ENCODE measurements around the gene COL21A1.

The COL21A1 gene

DNA sequence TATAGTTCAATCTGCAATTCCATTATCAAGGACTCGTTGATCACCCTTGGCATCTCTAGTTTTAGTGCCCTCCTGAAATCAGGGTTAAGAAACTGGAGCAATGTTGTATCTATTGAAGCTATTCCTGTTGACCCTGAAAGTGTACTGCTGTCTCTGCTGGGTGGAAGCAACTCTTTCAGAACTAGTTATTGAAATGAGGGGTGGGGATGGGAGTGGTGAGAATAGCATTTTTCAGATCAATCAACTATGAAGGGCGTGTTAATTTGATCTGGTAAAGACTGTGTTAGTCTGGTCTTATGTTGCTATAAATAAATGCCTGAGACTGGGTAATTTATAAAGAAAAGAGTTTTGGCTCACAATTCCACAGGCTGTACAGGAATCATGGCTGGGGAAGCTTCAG lies 219.5 kb downstream of the COL21A1 start:
- TF ChIP-seq, protein P1, sequence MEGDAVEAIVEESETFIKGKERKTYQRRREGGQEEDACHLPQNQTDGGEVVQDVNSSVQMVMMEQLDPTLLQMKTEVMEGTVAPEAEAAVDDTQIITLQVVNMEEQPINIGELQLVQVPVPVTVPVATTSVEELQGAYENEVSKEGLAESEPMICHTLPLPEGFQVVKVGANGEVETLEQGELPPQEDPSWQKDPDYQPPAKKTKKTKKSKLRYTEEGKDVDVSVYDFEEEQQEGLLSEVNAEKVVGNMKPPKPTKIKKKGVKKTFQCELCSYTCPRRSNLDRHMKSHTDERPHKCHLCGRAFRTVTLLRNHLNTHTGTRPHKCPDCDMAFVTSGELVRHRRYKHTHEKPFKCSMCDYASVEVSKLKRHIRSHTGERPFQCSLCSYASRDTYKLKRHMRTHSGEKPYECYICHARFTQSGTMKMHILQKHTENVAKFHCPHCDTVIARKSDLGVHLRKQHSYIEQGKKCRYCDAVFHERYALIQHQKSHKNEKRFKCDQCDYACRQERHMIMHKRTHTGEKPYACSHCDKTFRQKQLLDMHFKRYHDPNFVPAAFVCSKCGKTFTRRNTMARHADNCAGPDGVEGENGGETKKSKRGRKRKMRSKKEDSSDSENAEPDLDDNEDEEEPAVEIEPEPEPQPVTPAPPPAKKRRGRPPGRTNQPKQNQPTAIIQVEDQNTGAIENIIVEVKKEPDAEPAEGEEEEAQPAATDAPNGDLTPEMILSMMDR (IDR thresholded peaks at IDR 0.05; ENCODE audit: control insufficient read depth, insufficient read depth, low read depth, low read length, missing control alignments): no peak

DNA sequence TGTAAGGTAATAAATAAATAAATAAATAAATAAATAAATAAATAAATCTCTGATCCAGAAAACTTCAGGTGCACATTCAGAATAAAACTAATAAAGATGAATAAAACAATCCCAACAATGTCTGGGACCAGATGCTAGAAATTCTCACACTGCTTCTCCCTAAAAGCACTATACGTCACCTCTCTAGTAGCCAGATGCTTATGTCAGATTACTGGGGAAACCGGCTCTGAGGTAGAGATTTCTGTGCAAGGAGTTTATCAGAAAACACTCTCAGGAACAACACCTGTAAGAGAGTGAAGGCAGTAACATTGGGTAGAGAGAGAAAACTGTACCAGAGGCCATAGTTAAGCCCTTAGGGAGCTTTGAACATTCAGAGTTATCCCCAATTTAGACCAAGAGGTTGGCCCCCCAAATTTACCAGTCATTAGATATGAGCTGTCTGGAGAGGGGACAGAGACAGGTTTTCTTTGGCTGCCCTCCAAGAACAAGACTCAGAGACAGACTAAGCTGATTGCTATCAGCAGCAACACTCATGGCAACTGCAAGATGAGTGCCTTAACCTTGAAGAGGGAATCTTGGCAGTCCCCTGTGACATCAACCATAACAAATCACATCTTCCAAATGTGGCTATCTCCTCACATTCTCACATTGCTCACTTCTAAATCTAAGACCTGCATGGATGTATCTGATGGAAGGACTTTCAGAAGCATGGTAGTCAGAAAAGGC lies 220.8 kb downstream of the COL21A1 start:
- no peak overlapping the region for H3K4me3 ChIP-seq (ENCODE audit: control insufficient read depth, low read depth, low read length)
- DNase-seq (ENCODE audit: low read depth): no peak
- TF ChIP-seq, protein P1 (IDR thresholded peaks at IDR 0.05; ENCODE audit: control insufficient read depth, insufficient read depth, low read depth, low read length, missing control alignments): no peak

More for the DNA sequence above, 219.5 kb downstream of the COL21A1 start:
- H3K4me3 ChIP-seq (ENCODE audit: control insufficient read depth, low read depth, low read length): no peak overlapping the region
- no peak for DNase-seq (ENCODE audit: low read depth)

DNA sequence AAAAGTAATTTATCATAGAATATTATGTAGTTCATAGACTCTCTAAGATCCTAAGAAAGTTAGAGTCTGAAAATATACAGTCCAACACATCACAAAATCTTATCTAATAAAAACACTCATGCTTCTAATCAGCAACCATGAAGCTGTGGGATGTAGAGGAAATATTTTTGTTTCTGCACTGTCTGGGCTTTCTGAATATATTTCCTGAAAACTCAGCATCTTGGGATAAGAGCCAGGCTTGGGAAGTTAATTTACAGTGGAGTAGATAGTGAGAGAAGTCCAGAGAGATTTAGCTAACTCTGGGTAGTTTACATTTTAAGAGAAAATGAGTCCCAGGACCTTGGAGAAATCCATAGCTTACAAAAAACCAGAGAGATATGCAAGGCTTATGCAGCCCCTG lies 221.6 kb downstream of the COL21A1 start:
- TF ChIP-seq, protein P1 (IDR thresholded peaks at IDR 0.05; ENCODE audit: control insufficient read depth, insufficient read depth, low read depth, low read length, missing control alignments): no peak
- H3K4me3 ChIP-seq (ENCODE audit: control insufficient read depth, low read depth, low read length): no peak overlapping the region
- DNase-seq (ENCODE audit: low read depth): no peak

DNA sequence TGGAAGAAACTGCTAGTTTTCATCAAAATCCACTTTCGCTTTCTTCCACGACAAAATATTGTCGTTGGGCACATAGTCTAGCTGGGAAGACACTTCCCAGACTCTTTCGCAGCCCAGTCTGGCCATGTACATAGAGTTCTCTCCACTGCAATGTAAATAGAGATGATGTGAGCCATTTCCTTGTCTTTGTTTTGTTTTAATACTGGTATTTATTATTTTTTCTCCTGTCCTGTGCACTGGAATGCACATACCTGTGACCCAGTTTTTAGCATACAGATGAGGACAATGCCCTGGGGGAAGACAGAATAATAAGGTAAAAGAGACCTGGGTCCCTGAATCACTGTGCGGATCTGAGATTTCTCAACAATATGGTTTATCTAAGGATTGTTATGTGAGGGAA lies 222.4 kb downstream of the COL21A1 start:
- no peak overlapping the region for H3K4me3 ChIP-seq (ENCODE audit: control insufficient read depth, low read depth, low read length)

DNA sequence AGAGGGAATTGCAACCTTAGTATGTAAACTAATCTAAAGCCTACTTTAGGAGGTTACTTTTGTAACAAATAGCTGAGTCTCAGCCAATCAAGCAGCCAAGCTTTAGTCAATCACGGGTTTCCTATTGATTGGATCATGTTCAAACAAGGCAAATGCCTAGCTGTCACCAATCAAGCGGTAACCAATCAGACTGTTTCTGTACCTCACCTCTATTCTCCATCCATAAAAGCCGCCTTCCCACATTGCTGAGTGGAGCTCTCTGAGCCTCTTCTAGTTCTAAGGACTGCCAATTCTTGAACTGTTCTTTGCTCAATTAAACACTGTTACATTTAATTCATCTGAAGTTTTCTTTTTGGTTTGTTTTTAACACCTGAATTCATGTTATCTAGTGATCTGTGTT lies 223.6 kb downstream of the COL21A1 start:
- no peak for DNase-seq (ENCODE audit: low read depth)
- H3K4me3 ChIP-seq (ENCODE audit: control insufficient read depth, low read depth, low read length): no peak overlapping the region
- TF ChIP-seq, protein P1 (IDR thresholded peaks at IDR 0.05; ENCODE audit: control insufficient read depth, insufficient read depth, low read depth, low read length, missing control alignments): no peak

More for the DNA sequence above, 222.4 kb downstream of the COL21A1 start:
- TF ChIP-seq, protein P1 (IDR thresholded peaks at IDR 0.05; ENCODE audit: control insufficient read depth, insufficient read depth, low read depth, low read length, missing control alignments): no peak
- DNase-seq (ENCODE audit: low read depth): no peak

DNA sequence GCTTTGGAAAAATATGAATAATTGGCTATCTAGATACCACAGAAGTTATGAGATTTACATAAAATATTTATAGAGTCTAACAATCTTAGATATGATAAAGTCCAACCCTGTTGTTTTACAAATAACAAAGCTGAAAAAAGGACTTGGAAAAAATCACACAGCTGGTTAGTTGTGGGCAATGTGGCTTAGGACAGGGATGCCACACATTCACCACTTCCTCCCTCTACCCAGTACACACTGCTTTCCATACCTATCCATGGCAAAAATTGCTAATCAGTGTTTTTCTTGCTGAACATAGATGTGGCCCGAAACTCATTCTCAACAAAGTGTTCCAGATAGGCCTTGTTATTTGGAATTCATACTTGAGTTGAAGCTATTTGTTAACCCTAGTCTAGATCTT lies 224.7 kb downstream of the COL21A1 start:
- no peak overlapping the region for H3K4me3 ChIP-seq (ENCODE audit: control insufficient read depth, low read depth, low read length)
- no peak for DNase-seq (ENCODE audit: low read depth)
- TF ChIP-seq, protein P1 (IDR thresholded peaks at IDR 0.05; ENCODE audit: control insufficient read depth, insufficient read depth, low read depth, low read length, missing control alignments): no peak

Measured in AG09309 (cell line).